GM23338 (cell line): Measurements from ENCODE around the gene INHBB. TPM values are rescaled to one million over a fixed set of nuclear protein-coding genes. Genes with fewer than 3 reads are reported as not detected.

ENCODE experiments used
- ATAC-seq: fragments of 200-7000 bp; cut with Tn5 transposase; 3 replicates; pipeline ENCODE4 v1.9.1; 2020
- DNase-seq: peaks from one replicate; pipeline ENCODE4 v3.0.0-alpha.2; 2015; ENCODE audit warnings: low spot score
- H2AFZ ChIP-seq: fragments of 200-600 bp; sonication (generic); 2 replicates; pipeline ENCODE4 v1.8.0; 2016; ENCODE audit warnings: antibody characterized with exemption, mild to moderate bottlenecking, moderate library complexity
- H3F3A ChIP-seq: fragments of 200-600 bp; sonication (generic); replicated peaks from 2 replicates; pipeline ENCODE4 v1.8.0; 2017; ENCODE audit warnings: antibody characterized with exemption, mixed run types, low read depth
- H3K27ac ChIP-seq: fragments of 200-600 bp; sonication (generic); 2 replicates; pipeline ENCODE4 v1.6.1; 2016; ENCODE audit warnings: low read depth
- H3K27me3 ChIP-seq: fragments of 200-600 bp; sonication (generic); 2 replicates; pipeline ENCODE4 v1.8.0; 2016; ENCODE audit warnings: mild to moderate bottlenecking, mixed run types, moderate library complexity; ENCODE audit not compliant: insufficient read depth
- H3K36me3 ChIP-seq: fragments of 200-600 bp; sonication (generic); 2 replicates; pipeline ENCODE4 v1.8.0; 2016; ENCODE audit warnings: mild to moderate bottlenecking; ENCODE audit not compliant: insufficient read depth
- H3K4me1 ChIP-seq: fragments of 200-600 bp; sonication (generic); 2 replicates; pipeline ENCODE4 v1.8.0; 2016; ENCODE audit warnings: mild to moderate bottlenecking, moderate library complexity; ENCODE audit not compliant: insufficient read depth
- H3K4me2 ChIP-seq: fragments of 200-600 bp; sonication (generic); 2 replicates; pipeline ENCODE4 v1.7.1; 2017; ENCODE audit warnings: mixed run types
- H3K4me3 ChIP-seq: fragments of 200-600 bp; sonication (generic); 2 replicates; pipeline ENCODE4 v1.6.1; 2016; ENCODE audit warnings: mixed run types
- H3K79me2 ChIP-seq: fragments of 200-600 bp; sonication (generic); replicated peaks from 2 replicates; pipeline ENCODE4 v1.8.0; 2017; ENCODE audit warnings: mild to moderate bottlenecking; ENCODE audit not compliant: insufficient read depth
- H3K9me2 ChIP-seq: fragments of 200-600 bp; sonication (generic); 2 replicates; pipeline ENCODE4 v1.8.0; 2017; ENCODE audit not compliant: insufficient read depth
- H4K20me1 ChIP-seq: fragments of 200-600 bp; sonication (generic); replicated peaks from 2 replicates; pipeline ENCODE4 v1.8.0; 2017; ENCODE audit warnings: mild to moderate bottlenecking; ENCODE audit not compliant: insufficient read depth
- H3K27ac Mint-ChIP-seq: 2 replicates; pipeline ENCODE4 v1.8.0; 2020; ENCODE audit warnings: inconsistent platforms, mild to moderate bottlenecking, moderate library complexity, mixed read lengths
- H3K27me3 Mint-ChIP-seq: 3 replicates; pipeline ENCODE4 v1.8.0; 2022; ENCODE audit warnings: low read depth, mild to moderate bottlenecking, moderate library complexity, mixed read lengths, inconsistent platforms; ENCODE audit not compliant: insufficient read depth, poor library complexity
- H3K36me3 Mint-ChIP-seq: 3 replicates; pipeline ENCODE4 v1.8.0; 2021; ENCODE audit warnings: low read depth, mild to moderate bottlenecking, inconsistent platforms, moderate library complexity, mixed read lengths
- H3K4me1 Mint-ChIP-seq: 3 replicates; pipeline ENCODE4 v1.8.0; 2020; ENCODE audit warnings: mild to moderate bottlenecking, inconsistent platforms, mixed read lengths
- H3K4me3 Mint-ChIP-seq: 3 replicates; pipeline ENCODE4 v1.8.0; 2021; ENCODE audit warnings: moderate library complexity, mild to moderate bottlenecking, inconsistent platforms, mixed read lengths
- H3K9me3 Mint-ChIP-seq: 3 replicates; pipeline ENCODE4 v1.8.0; 2020; ENCODE audit warnings: moderate library complexity, mild to moderate bottlenecking, inconsistent platforms, mixed read lengths
- CREB1 ChIP-seq: fragments of 250-450 bp; sonication (Bioruptor Pico); IDR thresholded peaks from 2 replicates; pipeline ENCODE4 v1.5.0; 2020; ENCODE audit warnings: low read depth, mild to moderate bottlenecking, moderate library complexity
- CTCF ChIP-seq, 2 experiments: fragments of 200-600 bp in 1 of 2; sonication (generic) in 1 of 2; conservative IDR thresholded peaks; 2 replicates each; pipeline versions ENCODE4 v1.5.1 to v1.6.1; 2016 to 2017; ENCODE audit warnings: antibody characterized with exemption in 2 of 2, low read depth in 2 of 2, mild to moderate bottlenecking in 2 of 2, moderate library complexity in 1 of 2
- ETS1 ChIP-seq: IDR thresholded peaks from 2 replicates; pipeline ENCODE4 v1.6.1; 2016; ENCODE audit warnings: antibody characterized with exemption
- EZH2 ChIP-seq: fragments of 200-600 bp; sonication (generic); IDR thresholded peaks from one replicate; pipeline ENCODE4 v1.8.0; 2017; ENCODE audit warnings: antibody characterized with exemption, mild to moderate bottlenecking, low read depth; ENCODE audit not compliant: unreplicated experiment
- EZH2phosphoT487 ChIP-seq: fragments of 200-600 bp; sonication (generic); IDR thresholded peaks from one replicate; pipeline ENCODE4 v1.8.1; 2018; ENCODE audit warnings: antibody characterized with exemption; ENCODE audit not compliant: unreplicated experiment
- JUNB ChIP-seq: IDR thresholded peaks from one replicate; pipeline ENCODE4 v1.6.1; 2016; ENCODE audit warnings: antibody characterized with exemption; ENCODE audit not compliant: unreplicated experiment
- NANOG ChIP-seq: IDR thresholded peaks from 2 replicates; pipeline ENCODE4 v1.6.1; 2016; ENCODE audit warnings: antibody characterized with exemption, borderline replicate concordance
- POLR2AphosphoS5 ChIP-seq: IDR thresholded peaks from 2 replicates; pipeline ENCODE4 v1.6.1; 2016; ENCODE audit warnings: antibody characterized with exemption, low read depth
- REST ChIP-seq: IDR thresholded peaks from one replicate; pipeline ENCODE4 v1.6.1; 2018; ENCODE audit warnings: antibody characterized with exemption; ENCODE audit not compliant: unreplicated experiment
- STAT1 ChIP-seq: IDR thresholded peaks from one replicate; pipeline ENCODE4 v1.6.1; 2016; ENCODE audit warnings: antibody characterized with exemption; ENCODE audit not compliant: unreplicated experiment
- ZNF114 ChIP-seq: fragments of 250-450 bp; sonication (Bioruptor Pico); IDR thresholded peaks from 2 replicates; pipeline ENCODE4 v1.5.0; 2020; ENCODE audit warnings: mild to moderate bottlenecking, moderate library complexity
- ZNF331 ChIP-seq: fragments of 250-450 bp; sonication (Bioruptor Pico); IDR thresholded peaks from 2 replicates; pipeline ENCODE4 v1.5.0; 2020; ENCODE audit warnings: low read depth, mild to moderate bottlenecking, moderate library complexity
- ZNF462 ChIP-seq: fragments of 250-450 bp; sonication (Bioruptor Pico); IDR thresholded peaks from 2 replicates; pipeline ENCODE4 v1.5.0; 2020; ENCODE audit warnings: mild to moderate bottlenecking, moderate library complexity
- polyA plus RNA-seq: library from polyadenylated mRNA; unstranded; fragments of >200 nt; fragmentation: Nextera tagmentation; extraction: Ambion mirVana; gene quantifications from 2 replicates; pipeline ENCODE4 v1.2.1, GENCODE V29; 2016
- total RNA-seq: library from RNA; depleted of rRNA; stranded (reverse); fragments of >200 nt; shearing (Covaris generic); gene quantifications from 2 replicates; pipeline ENCODE4 v1.2.3, GENCODE V29; 2014

Gene INHBB
- total and polyA plus RNA-seq, 2 experiments from 2014 or later, result 0.21 TPM; not detected in 1

- Mint-ChIP-seq H3K27ac (no peak overlapping the region), H3K27me3 (peaks cover 8% of the 10 kb centered on the region), H3K36me3 (no peaks in the 10 kb centered on the region), H3K4me3 (no peak overlapping the region), H3K9me3 (no peaks in the 10 kb centered on the region), H3K4me1 (peaks cover 16% of the 10 kb centered on the region)
- Histone ChIP-seq H3K36me3 (no peaks in the 10 kb centered on the region), H3K4me1 (peaks cover 11% of the 10 kb centered on the region; the same call in 1 of the 2 replicates), H3K27me3 (no peaks in the 10 kb centered on the region), H3F3A (no peaks in the 10 kb centered on the region), H3K27ac (no peak overlapping the region), H3K4me3 (no peak overlapping the region), H3K9me2 (no peaks in the 10 kb centered on the region), H3K4me2 (no peak overlapping the region), H3K79me2 (no peaks in the 10 kb centered on the region), H4K20me1 (no peaks in the 10 kb centered on the region), H2AFZ (no peak overlapping the region)
- no peak for ATAC-seq
- DNase-seq, result no peak
- TF ChIP-seq ZNF462 (no peak), POLR2AphosphoS5 (no peak), EZH2phosphoT487 (no peak), ZNF114 (CRISPR knock-in tag) (no peak), CREB1 (CRISPR knock-in tag) (no peak), CTCF (conservative IDR thresholded peaks at IDR 0.05; ENCODE audit: low read depth in 2 of 2) (no peak), STAT1 (no peak), EZH2 (no peak), ETS1 (no peak), REST (no peak), NANOG (no peak), JUNB (no peak), ZNF331 (CRISPR knock-in tag) (no peak)
These were observed 43.1 kb downstream of the INHBB start for GRCh38 chr2:120389036-120389391.
